GM12873 (cell line): Measurements from ENCODE around the gene CEP170B.

ENCODE experiments used
- CTCF ChIP-seq: IDR thresholded peaks from 2 replicates; pipeline ENCODE4 v1.5.1; 2012; ENCODE audit warnings: low read depth, mild to moderate bottlenecking, moderate library complexity, low read length, control low read depth; ENCODE audit not compliant: insufficient read depth; ENCODE audit errors: missing control alignments

CEP170B gene

GRCh38 chr14:104937694-104938365, 72.8 kb downstream of the CEP170B start:
- TF ChIP-seq CTCF: no peak

- no peak for TF ChIP-seq CTCF
These were observed 73.4 kb downstream of the CEP170B start for GRCh38 chr14:104938436-104938835.

- no peak for TF ChIP-seq CTCF
These were observed 73.9 kb downstream of the CEP170B start for GRCh38 chr14:104938960-104939359.

- no peak for TF ChIP-seq CTCF
These were observed 74.8 kb downstream of the CEP170B start for GRCh38 chr14:104939666-104940410.

GRCh38 chr14:104940526-104941150, 75.6 kb downstream of the CEP170B start:
- TF ChIP-seq CTCF: no peak

- TF ChIP-seq CTCF: no peak
These were observed 76.7 kb downstream of the CEP170B start for GRCh38 chr14:104941508-104942365.
